ENCODE measurements around the gene TRIOBP.

Gene TRIOBP

DNA sequence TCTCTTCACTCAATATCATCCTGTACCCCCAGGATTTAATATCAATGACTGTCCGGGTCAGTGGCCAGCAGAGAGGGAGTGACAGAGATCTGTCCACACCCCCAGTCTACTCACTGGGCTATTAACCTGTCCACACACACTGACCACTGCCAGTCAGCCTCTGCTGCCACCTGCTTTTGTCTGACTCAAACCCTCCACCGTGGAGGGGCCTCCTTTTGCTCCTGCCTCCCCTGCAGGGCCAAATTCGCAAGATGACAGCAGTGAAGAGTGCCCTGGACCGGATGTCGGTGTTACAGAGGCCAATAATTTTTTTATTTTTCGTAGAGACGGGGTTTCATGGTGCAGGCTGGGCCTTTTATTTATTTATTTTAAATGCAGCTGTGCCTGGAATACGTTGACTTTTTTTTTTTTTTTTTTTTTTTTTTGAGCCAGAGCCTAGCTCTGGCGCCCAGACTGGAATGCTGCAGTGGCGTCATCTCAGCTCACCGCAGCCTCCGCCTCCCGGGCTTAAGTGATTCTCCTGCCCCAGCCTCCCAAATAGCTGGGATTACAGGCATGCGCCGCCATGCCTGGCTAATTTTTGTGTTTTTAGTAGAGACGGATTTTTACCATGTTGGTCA is 33.2 kb upstream of the TRIOBP start:
- no peak overlapping the region for H3K4me3 Mint-ChIP-seq
- H3K27me3 Mint-ChIP-seq (ENCODE audit: low read depth, poor library complexity) = no peaks in the 10 kb centered on the region
- peaks cover 57% of the 10 kb centered on the region for H3K4me1 Mint-ChIP-seq
- TF ChIP-seq, protein P1, sequence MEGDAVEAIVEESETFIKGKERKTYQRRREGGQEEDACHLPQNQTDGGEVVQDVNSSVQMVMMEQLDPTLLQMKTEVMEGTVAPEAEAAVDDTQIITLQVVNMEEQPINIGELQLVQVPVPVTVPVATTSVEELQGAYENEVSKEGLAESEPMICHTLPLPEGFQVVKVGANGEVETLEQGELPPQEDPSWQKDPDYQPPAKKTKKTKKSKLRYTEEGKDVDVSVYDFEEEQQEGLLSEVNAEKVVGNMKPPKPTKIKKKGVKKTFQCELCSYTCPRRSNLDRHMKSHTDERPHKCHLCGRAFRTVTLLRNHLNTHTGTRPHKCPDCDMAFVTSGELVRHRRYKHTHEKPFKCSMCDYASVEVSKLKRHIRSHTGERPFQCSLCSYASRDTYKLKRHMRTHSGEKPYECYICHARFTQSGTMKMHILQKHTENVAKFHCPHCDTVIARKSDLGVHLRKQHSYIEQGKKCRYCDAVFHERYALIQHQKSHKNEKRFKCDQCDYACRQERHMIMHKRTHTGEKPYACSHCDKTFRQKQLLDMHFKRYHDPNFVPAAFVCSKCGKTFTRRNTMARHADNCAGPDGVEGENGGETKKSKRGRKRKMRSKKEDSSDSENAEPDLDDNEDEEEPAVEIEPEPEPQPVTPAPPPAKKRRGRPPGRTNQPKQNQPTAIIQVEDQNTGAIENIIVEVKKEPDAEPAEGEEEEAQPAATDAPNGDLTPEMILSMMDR (IDR thresholded peaks at IDR 0.05) = no peak
- no peaks in the 10 kb centered on the region for H3K9me3 Mint-ChIP-seq
- H3K27ac Mint-ChIP-seq = peak overlapping the region; percentile 72
- DNase-seq = no peak
- peaks cover 32% of the 10 kb centered on the region for H3K36me3 Mint-ChIP-seq (ENCODE audit: low read depth)

DNA sequence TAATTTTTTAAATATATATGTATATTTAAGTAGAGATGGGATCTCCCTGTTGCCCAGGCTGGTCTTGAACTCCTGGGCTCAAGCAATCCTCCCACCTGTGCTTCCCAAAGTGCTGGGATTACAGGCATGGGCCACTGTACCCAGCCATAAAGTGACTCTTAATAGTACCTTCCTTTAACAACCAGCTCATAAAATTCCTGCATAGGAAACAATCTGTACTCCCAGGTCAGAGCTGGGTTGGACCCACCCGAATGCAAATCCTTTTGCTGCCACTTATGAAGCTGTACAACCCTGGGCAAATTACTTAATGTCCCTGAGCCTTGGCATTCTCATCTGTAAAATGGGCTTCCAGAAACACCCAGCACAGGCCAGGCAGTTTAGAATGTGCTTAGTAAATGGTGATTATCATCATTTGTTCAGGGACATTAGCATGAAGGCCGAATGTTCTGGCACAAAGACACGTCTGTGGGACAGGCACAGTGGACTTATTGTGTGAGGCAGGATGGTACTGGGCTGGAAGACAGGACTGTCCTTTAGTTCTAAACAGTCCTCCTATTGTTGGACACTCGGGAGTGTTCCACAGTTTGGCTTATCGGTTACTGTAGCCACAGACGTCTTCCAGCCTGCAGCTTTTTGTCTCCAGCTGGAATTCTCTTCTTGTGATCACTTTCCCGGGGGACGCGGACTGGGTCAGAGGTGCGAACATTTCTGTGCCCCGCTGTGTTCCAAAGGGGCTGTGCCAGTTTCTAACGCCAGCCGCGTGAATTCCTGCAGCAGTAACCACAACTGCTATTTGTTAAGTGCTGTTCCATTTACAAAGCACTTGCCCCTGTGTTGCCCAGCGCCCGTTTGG is 32.4 kb upstream of the TRIOBP start:
- no peak overlapping the region for H3K4me3 Mint-ChIP-seq
- peaks cover 53% of the 10 kb centered on the region for H3K4me1 Mint-ChIP-seq
- H3K36me3 Mint-ChIP-seq (ENCODE audit: low read depth) = peaks cover 32% of the 10 kb centered on the region
- TF ChIP-seq, protein P1 (IDR thresholded peaks at IDR 0.05) = no peak
- DNase-seq = no peak
- H3K27ac Mint-ChIP-seq = no peak overlapping the region
- H3K27me3 Mint-ChIP-seq (ENCODE audit: low read depth, poor library complexity) = no peaks in the 10 kb centered on the region
- H3K9me3 Mint-ChIP-seq = no peaks in the 10 kb centered on the region

DNA sequence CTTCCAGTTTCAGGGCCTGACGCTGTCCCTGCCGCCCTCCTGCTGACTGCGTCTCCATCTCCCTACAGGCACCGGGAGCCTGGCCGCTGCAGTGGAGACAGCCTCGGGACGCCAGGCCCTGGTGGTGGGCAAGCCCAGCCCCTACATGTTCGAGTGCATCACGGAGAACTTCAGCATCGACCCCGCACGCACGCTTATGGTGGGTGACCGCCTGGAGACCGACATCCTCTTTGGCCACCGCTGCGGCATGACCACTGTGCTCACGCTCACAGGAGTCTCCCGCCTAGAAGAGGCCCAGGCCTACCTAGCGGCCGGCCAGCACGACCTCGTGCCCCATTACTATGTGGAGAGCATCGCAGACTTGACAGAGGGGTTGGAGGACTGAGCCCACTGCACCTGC is 31.4 kb upstream of the TRIOBP start:
- TF ChIP-seq, protein P1 (IDR thresholded peaks at IDR 0.05) = no peak
- peaks cover 42% of the 10 kb centered on the region for H3K4me1 Mint-ChIP-seq
- H3K27me3 Mint-ChIP-seq (ENCODE audit: low read depth, poor library complexity) = no peaks in the 10 kb centered on the region
- peaks cover 32% of the 10 kb centered on the region for H3K36me3 Mint-ChIP-seq (ENCODE audit: low read depth)
- H3K27ac Mint-ChIP-seq = no peak overlapping the region
- no peaks in the 10 kb centered on the region for H3K9me3 Mint-ChIP-seq
- H3K4me3 Mint-ChIP-seq = no peak overlapping the region
- no peak for DNase-seq

DNA sequence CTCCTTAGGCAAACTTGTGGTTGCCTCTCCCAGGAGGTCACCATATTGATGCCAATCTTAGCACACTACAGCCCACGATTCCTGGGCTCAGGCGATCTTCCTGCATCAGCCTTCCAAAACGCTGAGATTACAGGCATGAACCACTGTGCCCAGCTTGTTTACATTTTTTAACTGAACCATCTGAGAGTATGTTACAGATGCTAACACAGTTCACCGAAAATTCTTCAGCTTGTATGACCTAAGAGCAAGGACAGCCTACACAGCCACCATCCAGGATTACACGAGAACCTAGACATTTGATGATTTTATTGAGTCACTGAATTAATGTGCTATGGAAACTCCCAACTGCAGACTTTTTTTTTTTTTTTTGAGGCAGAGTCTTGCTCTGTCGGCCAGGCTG is 27.3 kb upstream of the TRIOBP start:
- Mint-ChIP-seq H3K27me3 (ENCODE audit: low read depth, poor library complexity) (no peaks in the 10 kb centered on the region), H3K4me3 (no peak overlapping the region), H3K36me3 (ENCODE audit: low read depth) (peaks cover 26% of the 10 kb centered on the region), H3K9me3 (no peaks in the 10 kb centered on the region), H3K4me1 (peaks cover 18% of the 10 kb centered on the region), H3K27ac (no peak overlapping the region)
- TF ChIP-seq, protein P1 (IDR thresholded peaks at IDR 0.05) = no peak
- no peak for DNase-seq

DNA sequence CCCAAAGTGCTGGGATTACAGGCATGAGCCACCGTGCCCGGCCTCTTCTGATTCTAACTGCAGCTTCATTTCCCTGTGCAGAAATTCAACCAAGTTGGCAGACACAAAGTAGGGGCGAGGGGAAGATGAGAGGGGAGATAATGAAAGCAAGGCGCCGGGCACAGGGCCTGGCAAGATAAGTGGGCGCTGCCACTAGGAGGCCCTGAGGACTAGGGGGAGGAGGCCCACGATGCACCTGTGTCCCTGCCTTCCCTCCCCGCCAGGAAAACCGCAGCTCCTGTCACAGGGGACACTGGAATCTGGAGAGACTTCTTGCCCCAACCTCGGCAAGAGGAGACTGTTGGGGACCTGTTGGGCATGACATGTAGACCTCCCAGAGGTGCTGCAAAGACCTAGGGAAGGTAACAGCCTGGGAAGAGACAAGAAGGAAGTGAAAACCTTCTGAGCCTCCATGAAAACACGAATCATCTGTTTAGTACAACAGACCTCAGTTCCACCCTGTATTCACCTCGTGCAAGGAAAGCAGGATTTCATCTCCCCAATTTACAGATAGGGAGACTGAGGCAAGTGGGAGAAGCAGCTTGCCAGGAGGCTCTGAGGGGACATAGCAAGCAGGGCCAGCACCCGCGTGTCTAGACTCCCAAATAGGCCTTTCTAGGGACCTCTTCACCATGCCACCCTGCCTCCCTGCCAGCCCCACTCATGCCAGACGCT is 24.5 kb upstream of the TRIOBP start:
- no peak overlapping the region for H3K27ac Mint-ChIP-seq
- no peak for DNase-seq
- H3K36me3 Mint-ChIP-seq (ENCODE audit: low read depth) = peaks cover 10% of the 10 kb centered on the region
- H3K4me1 Mint-ChIP-seq = peaks cover 27% of the 10 kb centered on the region
- no peaks in the 10 kb centered on the region for H3K9me3 Mint-ChIP-seq
- peaks cover 3% of the 10 kb centered on the region for H3K27me3 Mint-ChIP-seq (ENCODE audit: low read depth, poor library complexity)
- H3K4me3 Mint-ChIP-seq = no peak overlapping the region
- TF ChIP-seq, protein P1 (IDR thresholded peaks at IDR 0.05) = no peak

Data from nephron progenitor cell (in vitro differentiated cells).